Neuronal stem cell (in vitro differentiated cells): ENCODE measurements around the gene GFOD2.

Experiments used
- DNase-seq: peaks from one replicate; pipeline ENCODE4 v3.0.0-alpha.2; 2013; ENCODE audit warnings: low spot score
- H2AFZ ChIP-seq: one replicate; pipeline ENCODE4 v1.6.1; 2013; ENCODE audit warnings: mild to moderate bottlenecking, low read length, inconsistent platforms
- H2AK5ac ChIP-seq: 2 replicates; pipeline ENCODE4 v1.6.1; 2013; ENCODE audit warnings: low read depth, mild to moderate bottlenecking, inconsistent platforms, low read length, moderate library complexity, mixed read lengths
- H2BK120ac ChIP-seq: 2 replicates; pipeline ENCODE4 v1.6.1; 2013; ENCODE audit warnings: low read depth, mild to moderate bottlenecking, inconsistent platforms, low read length, moderate library complexity, mixed read lengths
- H2BK12ac ChIP-seq: one replicate; pipeline ENCODE4 v1.6.1; 2013; ENCODE audit warnings: low read length, inconsistent platforms
- H2BK15ac ChIP-seq: 2 replicates; pipeline ENCODE4 v1.6.1; 2013; ENCODE audit warnings: mild to moderate bottlenecking, low read length, inconsistent platforms, mixed read lengths
- H2BK5ac ChIP-seq: one replicate; pipeline ENCODE4 v1.6.1; 2013; ENCODE audit warnings: inconsistent platforms, mild to moderate bottlenecking, low read length, moderate library complexity
- H3K14ac ChIP-seq: one replicate; pipeline ENCODE4 v1.6.1; 2013; ENCODE audit warnings: low read length, inconsistent platforms
- H3K18ac ChIP-seq: 2 replicates; pipeline ENCODE4 v1.6.1; 2013; ENCODE audit warnings: low read length, inconsistent platforms
- H3K23ac ChIP-seq: 2 replicates; pipeline ENCODE4 v1.6.1; 2013; ENCODE audit warnings: low read depth, mild to moderate bottlenecking, mixed read lengths, low read length, inconsistent platforms; ENCODE audit not compliant: poor library complexity
- H3K27ac ChIP-seq: replicated peaks from 3 replicates; pipeline ENCODE4 v1.5.1; 2013; ENCODE audit warnings: low read length, inconsistent platforms
- H3K27me3 ChIP-seq, 3 experiments: 2 replicates each; pipeline ENCODE4 v1.6.1; 2013; ENCODE audit warnings: low read length in 3 of 3, mild to moderate bottlenecking in 2 of 3, inconsistent platforms in 1 of 3, low read depth in 1 of 3, mixed read lengths in 1 of 3, moderate library complexity in 1 of 3; ENCODE audit not compliant: control insufficient read depth in 3 of 3, insufficient read depth in 3 of 3
- H3K36me3 ChIP-seq, 2 donors: replicated peaks in 1 of 2; 2 replicates each; pipeline ENCODE4 v1.6.1; 2013; ENCODE audit warnings: low read length in 2 of 2; ENCODE audit not compliant: control insufficient read depth in 2 of 2, insufficient read depth in 2 of 2
- H3K4ac ChIP-seq: 2 replicates; pipeline ENCODE4 v1.6.1; 2013; ENCODE audit warnings: inconsistent platforms, mild to moderate bottlenecking, low read length, moderate library complexity
- H3K4me1 ChIP-seq, 2 donors: 1 replicate in 1 of 2; 2 replicates in 1 of 2; pipeline ENCODE4 v1.6.1; 2013; ENCODE audit warnings: low read length in 2 of 2, low read depth in 1 of 2; ENCODE audit not compliant: control insufficient read depth in 2 of 2, insufficient read depth in 1 of 2
- H3K4me2 ChIP-seq: one replicate; pipeline ENCODE4 v1.6.1; 2013; ENCODE audit warnings: mild to moderate bottlenecking, low read length, inconsistent platforms; ENCODE audit not compliant: insufficient read depth, poor library complexity, severe bottlenecking
- H3K4me3 ChIP-seq, 2 donors: 2 replicates each; pipeline ENCODE4 v1.5.1; 2013; ENCODE audit warnings: low read length in 2 of 2, mild to moderate bottlenecking in 2 of 2, inconsistent platforms in 1 of 2, moderate library complexity in 1 of 2
- H3K79me1 ChIP-seq: one replicate; pipeline ENCODE4 v1.6.1; 2013; ENCODE audit warnings: low read depth, mild to moderate bottlenecking, inconsistent platforms, low read length, moderate library complexity
- H3K9ac ChIP-seq: one replicate; pipeline ENCODE4 v1.6.1; 2013; ENCODE audit warnings: mild to moderate bottlenecking, low read depth, low read length, inconsistent platforms; ENCODE audit not compliant: poor library complexity
- H3K9me3 ChIP-seq, 2 donors: replicated peaks in 1 of 2; 2 replicates each; pipeline versions ENCODE3 to v1.6.1; 2013; ENCODE audit warnings: low read length in 2 of 2, mild to moderate bottlenecking in 2 of 2, inconsistent platforms in 1 of 2, low read depth in 1 of 2, mixed read lengths in 1 of 2, moderate library complexity in 1 of 2; ENCODE audit not compliant: control insufficient read depth in 2 of 2, insufficient read depth in 1 of 2
- H4K8ac ChIP-seq: one replicate; pipeline ENCODE4 v1.6.1; 2013; ENCODE audit warnings: low read depth, mild to moderate bottlenecking, inconsistent platforms, low read length, moderate library complexity
- H4K91ac ChIP-seq: one replicate; pipeline ENCODE4 v1.6.1; 2013; ENCODE audit warnings: low read length, low read depth, mild to moderate bottlenecking, inconsistent platforms; ENCODE audit not compliant: poor library complexity
- WGBS, 2 donors: extraction: QIAGEN DNeasy Blood & Tissue Kit; methylation state at CpG; one replicate each; pipeline ENCODE4 v1.1.7; 2013; ENCODE audit warnings: missing lambda C conversion rate in 2 of 2, mixed read lengths in 1 of 2; ENCODE audit not compliant: insufficient read length in 2 of 2, insufficient replicate concordance in 1 of 2; ENCODE audit errors: extremely low coverage in 2 of 2; 5-methylcytosine and 5-hydroxymethylcytosine counted together

The GFOD2 gene

GRCh38 chr16:67676516-67676915, 42.6 kb downstream of the GFOD2 start:
- no peak overlapping the region for H3K9ac ChIP-seq
- no peak overlapping the region for H2AFZ ChIP-seq
- no peak overlapping the region for H2BK15ac ChIP-seq
- no peak overlapping the region for H2AK5ac ChIP-seq
- no peak overlapping the region for H3K4me3 ChIP-seq
- H2BK5ac ChIP-seq: no peak overlapping the region
- no peaks in the 10 kb centered on the region for H3K27me3 ChIP-seq
- H3K36me3 ChIP-seq: peaks cover 23 to 33% of the 10 kb centered on the region in 2 donors
- no peak overlapping the region for H2BK12ac ChIP-seq
- no peak overlapping the region for H3K4me2 ChIP-seq
- H3K27ac ChIP-seq: no peak overlapping the region
- no peaks in the 10 kb centered on the region for H3K79me1 ChIP-seq
- no peak overlapping the region for H2BK120ac ChIP-seq
- H3K9me3 ChIP-seq: no peaks in the 10 kb centered on the region
- no peak overlapping the region for H4K91ac ChIP-seq
- no peak overlapping the region for H3K18ac ChIP-seq
- H3K4me1 ChIP-seq: no peaks in the 10 kb centered on the region
- H3K23ac ChIP-seq: no peak overlapping the region
- no peak overlapping the region for H3K4ac ChIP-seq
- no peak overlapping the region for H4K8ac ChIP-seq
- no peak overlapping the region for H3K14ac ChIP-seq
- WGBS, 2 donors: no CpG with 5 or more reads among the region's 4 CpGs
- no peak for DNase-seq

GRCh38 chr16:67675999-67676398, 43.1 kb downstream of the GFOD2 start:
- Histone ChIP-seq H3K9me3 (no peaks in the 10 kb centered on the region), H2BK5ac (no peak overlapping the region), H2BK12ac (no peak overlapping the region), H3K27ac (no peak overlapping the region), H3K4ac (no peak overlapping the region), H3K9ac (no peak overlapping the region), H2AFZ (no peak overlapping the region), H3K27me3 (no peaks in the 10 kb centered on the region), H3K14ac (no peak overlapping the region), H2BK15ac (no peak overlapping the region), H3K4me2 (no peak overlapping the region), H4K8ac (no peak overlapping the region), H2BK120ac (no peak overlapping the region), H3K36me3 (peaks cover 21 to 31% of the 10 kb centered on the region in 2 donors), H3K23ac (peak overlapping the region; percentile 6), H3K4me3 (peak overlapping the region in 1 of 2 donors; percentile 70), H3K4me1 (no peaks in the 10 kb centered on the region), H3K18ac (no peak overlapping the region), H3K79me1 (no peaks in the 10 kb centered on the region), H4K91ac (no peak overlapping the region), H2AK5ac (no peak overlapping the region)
- no peak for DNase-seq
- no CpG with 5 or more reads among the region's 7 CpGs for WGBS, 2 donors

- Histone ChIP-seq H3K4me2 (no peak overlapping the region), H3K4me1 (no peaks in the 10 kb centered on the region), H3K36me3 (peaks cover 18 to 27% of the 10 kb centered on the region in 2 donors), H3K4me3 (peak overlapping the region in 1 of 2 donors; percentile 70), H2BK120ac (no peak overlapping the region), H4K91ac (no peak overlapping the region), H2AK5ac (peak overlapping the region; percentile 3), H3K9me3 (no peaks in the 10 kb centered on the region), H3K9ac (no peak overlapping the region), H2BK12ac (no peak overlapping the region), H3K27me3 (no peaks in the 10 kb centered on the region), H3K27ac (no peak overlapping the region), H2BK15ac (no peak overlapping the region), H3K79me1 (no peaks in the 10 kb centered on the region), H2BK5ac (no peak overlapping the region), H2AFZ (no peak overlapping the region), H4K8ac (no peak overlapping the region), H3K23ac (peak overlapping the region; percentile 6), H3K4ac (no peak overlapping the region), H3K14ac (no peak overlapping the region), H3K18ac (no peak overlapping the region)
- WGBS, 2 donors: no CpG with 5 or more reads among the region's 17 CpGs
- DNase-seq: no peak
These were observed 43.6 kb downstream of the GFOD2 start for GRCh38 chr16:67675579-67675935.

GRCh38 chr16:67674851-67675578, 44.1 kb downstream of the GFOD2 start:
- H3K4me2 ChIP-seq: no peak overlapping the region
- no peak overlapping the region for H4K91ac ChIP-seq
- peak overlapping the region; percentile 74 for H4K8ac ChIP-seq
- H3K79me1 ChIP-seq: no peaks in the 10 kb centered on the region
- H2BK15ac ChIP-seq: no peak overlapping the region
- H3K4ac ChIP-seq: no peak overlapping the region
- no peaks in the 10 kb centered on the region for H3K4me1 ChIP-seq
- H2AFZ ChIP-seq: no peak overlapping the region
- no peak overlapping the region for H2BK5ac ChIP-seq
- H3K27me3 ChIP-seq: no peaks in the 10 kb centered on the region
- H2AK5ac ChIP-seq: peak overlapping the region; percentile 3
- no CpG with 5 or more reads among the region's 28 CpGs for WGBS, 2 donors
- no peak for DNase-seq
- peak overlapping the region in 1 of 2 donors; percentile 6 for H3K4me3 ChIP-seq
- no peak overlapping the region for H3K23ac ChIP-seq
- H3K9me3 ChIP-seq: no peaks in the 10 kb centered on the region
- H3K14ac ChIP-seq: no peak overlapping the region
- no peak overlapping the region for H2BK120ac ChIP-seq
- H2BK12ac ChIP-seq: no peak overlapping the region
- H3K9ac ChIP-seq: no peak overlapping the region
- peaks cover 15 to 22% of the 10 kb centered on the region in 2 donors for H3K36me3 ChIP-seq
- no peak overlapping the region for H3K18ac ChIP-seq
- H3K27ac ChIP-seq: no peak overlapping the region
